MM.1S (cell line): Measurements from ENCODE around the gene DENND4B.
A peak's percentile ranks its signal among the peaks of the same experiment; 100 is the strongest.
"Not testable (repeated sequence)": the region's sequence is repeated elsewhere in the genome, so short reads cannot be mapped to it uniquely, and the experiment has no call there.

Experiments used
- DNase-seq: peaks from one replicate; pipeline ENCODE4 v3.0.0-alpha.2; 2015
- H2AFZ ChIP-seq: fragments of 300-600 bp; sonication (generic); 2 replicates; pipeline ENCODE4 v1.6.0; 2016; ENCODE audit warnings: antibody characterized with exemption, low read length
- H3F3A ChIP-seq: fragments of 300-600 bp; sonication (generic); 2 replicates; pipeline ENCODE4 v1.6.1; 2016; ENCODE audit warnings: mild to moderate bottlenecking, antibody characterized with exemption, low read length, moderate library complexity, mixed read lengths; ENCODE audit not compliant: insufficient read depth
- H3K27ac ChIP-seq: fragments of 300-600 bp; sonication (generic); 2 replicates; pipeline ENCODE4 v1.5.1; 2016; ENCODE audit warnings: mild to moderate bottlenecking, low read length
- H3K27me3 ChIP-seq: fragments of 300-600 bp; sonication (generic); replicated peaks from 2 replicates; pipeline ENCODE4 v1.6.0; 2016; ENCODE audit warnings: low read length; ENCODE audit not compliant: insufficient read depth
- H3K36me3 ChIP-seq: fragments of 300-600 bp; sonication (generic); replicated peaks from 2 replicates; pipeline ENCODE4 v1.6.1; 2016; ENCODE audit warnings: mild to moderate bottlenecking, low read length, mixed read lengths; ENCODE audit not compliant: insufficient read depth
- H3K4me1 ChIP-seq: fragments of 300-600 bp; sonication (generic); 2 replicates; pipeline ENCODE4 v1.6.1; 2016; ENCODE audit warnings: low read length, mixed read lengths
- H3K4me2 ChIP-seq: fragments of 300-600 bp; sonication (generic); 2 replicates; pipeline ENCODE4 v1.6.0; 2016; ENCODE audit warnings: low read depth, low read length
- H3K4me3 ChIP-seq: fragments of 300-600 bp; sonication (generic); 2 replicates; pipeline ENCODE4 v1.5.1; 2016; ENCODE audit warnings: low read length, mixed read lengths
- H3K79me2 ChIP-seq: fragments of 300-600 bp; sonication (generic); 2 replicates; pipeline ENCODE4 v1.6.1; 2016; ENCODE audit warnings: mixed run types, low read length, mixed read lengths
- H3K9ac ChIP-seq: fragments of 300-600 bp; sonication (generic); 2 replicates; pipeline ENCODE4 v1.6.1; 2016; ENCODE audit warnings: low read length, mixed read lengths
- H3K9me2 ChIP-seq: fragments of 300-600 bp; sonication (generic); replicated peaks from 2 replicates; pipeline ENCODE4 v1.6.1; 2016; ENCODE audit warnings: mild to moderate bottlenecking, low read length, mixed read lengths; ENCODE audit not compliant: insufficient read depth
- H3K9me3 ChIP-seq: fragments of 300-600 bp; sonication (generic); replicated peaks from 2 replicates; pipeline ENCODE4 v1.6.1; 2016; ENCODE audit warnings: mild to moderate bottlenecking, low read length, mixed read lengths; ENCODE audit not compliant: insufficient read depth
- H4K20me1 ChIP-seq: fragments of 300-600 bp; sonication (generic); 2 replicates; pipeline ENCODE4 v1.6.1; 2016; ENCODE audit warnings: mild to moderate bottlenecking, low read length, moderate library complexity, mixed read lengths; ENCODE audit not compliant: insufficient read depth
- CTCF ChIP-seq: fragments of 300-600 bp; sonication (generic); IDR thresholded peaks from 2 replicates; pipeline ENCODE4 v1.5.1; 2016; ENCODE audit warnings: antibody characterized with exemption, low read length, mixed read lengths
- EZH2 ChIP-seq: fragments of 300-600 bp; sonication (generic); optimal IDR thresholded peaks from 2 replicates; pipeline ENCODE3; 2017; ENCODE audit warnings: low read depth, mild to moderate bottlenecking, antibody characterized with exemption, low read length, mixed read lengths
- EZH2phosphoT487 ChIP-seq: fragments of 300-600 bp; sonication (generic); IDR thresholded peaks from 2 replicates; pipeline ENCODE4 v1.6.1; 2018; ENCODE audit warnings: antibody characterized with exemption, low read length

DENND4B gene

GRCh38 chr1:153899509-153899908, 47.0 kb downstream of the DENND4B start:
- Histone ChIP-seq H3K27me3 (no peaks in the 10 kb centered on the region), H3K79me2 (peaks cover 94% of the 10 kb centered on the region), H3K36me3 (no peaks in the 10 kb centered on the region), H3K9me2 (no peaks in the 10 kb centered on the region), H3F3A (no peaks in the 10 kb centered on the region), H2AFZ (no peak overlapping the region), H3K4me3 (no peak overlapping the region), H3K4me2 (no peak overlapping the region), H3K27ac (no peak overlapping the region), H4K20me1 (peaks cover 16% of the 10 kb centered on the region; the same call in 1 of the 2 replicates), H3K4me1 (no peaks in the 10 kb centered on the region), H3K9ac (no peak overlapping the region), H3K9me3 (no peaks in the 10 kb centered on the region)
- no peak for DNase-seq
- TF ChIP-seq CTCF: no peak

- H3K4me1 ChIP-seq, H3K9me3 ChIP-seq, H3K4me3 ChIP-seq, H4K20me1 ChIP-seq, H3K36me3 ChIP-seq, H3K4me2 ChIP-seq, H3K27ac ChIP-seq, H3K9ac ChIP-seq, H2AFZ ChIP-seq, DNase-seq, H3K27me3 ChIP-seq, H3F3A ChIP-seq, H3K9me2 ChIP-seq: not testable (repeated sequence)
- peaks cover 94% of the 10 kb centered on the region for H3K79me2 ChIP-seq
Measured at GRCh38 chr1:153895866-153896265, 50.7 kb downstream of the DENND4B start.

- H3K79me2 ChIP-seq: peaks cover 98% of the 10 kb centered on the region
- not testable (repeated sequence) for H3K27me3 ChIP-seq, H3K9me3 ChIP-seq, H3F3A ChIP-seq, H3K9ac ChIP-seq, H3K9me2 ChIP-seq, H3K4me3 ChIP-seq, H3K4me1 ChIP-seq, H4K20me1 ChIP-seq, DNase-seq, H3K4me2 ChIP-seq, H3K27ac ChIP-seq, H3K36me3 ChIP-seq, H2AFZ ChIP-seq
Measured at GRCh38 chr1:153891042-153891441, 55.5 kb downstream of the DENND4B start.

- no peaks in the 10 kb centered on the region for H3K4me1 ChIP-seq
- H3K4me3 ChIP-seq: no peak overlapping the region
- no peak overlapping the region for H2AFZ ChIP-seq
- 0 out of 2 replicates have a peak, but pooled peaks cover 2% of the 10 kb centered on the region for H3F3A ChIP-seq
- H3K36me3 ChIP-seq: no peaks in the 10 kb centered on the region
- TF ChIP-seq EZH2phosphoT487 (no peak), CTCF (no peak), EZH2 (no peak)
- DNase-seq: peak; percentile 39
- H3K9me3 ChIP-seq: no peaks in the 10 kb centered on the region
- H3K9ac ChIP-seq: no peak overlapping the region
- H3K79me2 ChIP-seq: peaks cover 95% of the 10 kb centered on the region
- H4K20me1 ChIP-seq: no peaks in the 10 kb centered on the region; the same call in 1 of the 2 replicates
- H3K4me2 ChIP-seq: no peak overlapping the region
- H3K27me3 ChIP-seq: no peaks in the 10 kb centered on the region
- H3K27ac ChIP-seq: no peak overlapping the region
- H3K9me2 ChIP-seq: no peaks in the 10 kb centered on the region
Measured at GRCh38 chr1:153888533-153888932, 58.0 kb downstream of the DENND4B start.
